ENCODE results near the gene CKB. TPM values are rescaled to one million over a fixed set of nuclear protein-coding genes. Genes with fewer than 3 reads are reported as not detected.
A peak's percentile ranks its signal among the peaks of the same experiment; 100 is the strongest.

The CKB gene
- total and polyA plus RNA-seq, 5 experiments from 2014 or later: 0.69 to 1.8 TPM; not detected in 3

- H3K27ac Mint-ChIP-seq: peak overlapping the region in 8 of 10 donors; percentile 18 to 82 (median 36)
- DNase-seq: no peak
- H3K27me3 Mint-ChIP-seq: no peaks in the 10 kb centered on the region
- peak overlapping the region in 1 of 10 donors; percentile 26 for H3K4me3 Mint-ChIP-seq
- peaks cover 0 to 57% (median 6%) of the 10 kb centered on the region in 3 donors for H3K36me3 Mint-ChIP-seq
- peaks cover 23 to 61% (median 59%) of the 10 kb centered on the region in 4 donors for H3K4me1 Mint-ChIP-seq
- POLR2A ChIA-PET: interaction anchor here (1.0 kb wide), 1 partner anchor 361 kb away, joined by 3 read pairs; no protein-coding TSS in a partner anchor
- no peak for ATAC-seq
- no peaks in the 10 kb centered on the region for H3K9me3 Mint-ChIP-seq
Measured at GRCh38 chr14:103558071-103558882, 35.6 kb upstream of the CKB start.

- Mint-ChIP-seq H3K36me3 (peaks cover 0 to 59% (median 6%) of the 10 kb centered on the region in 3 donors), H3K4me3 (no peak overlapping the region), H3K27ac (peak overlapping the region in 3 of 10 donors; percentile 20 to 44 (median 31)), H3K27me3 (no peaks in the 10 kb centered on the region), H3K4me1 (peaks cover 23 to 68% (median 57%) of the 10 kb centered on the region in 4 donors), H3K9me3 (no peaks in the 10 kb centered on the region)
- POLR2A ChIA-PET: interaction anchor here (1.0 kb wide), 1 partner anchor 362 kb away, joined by 3 read pairs; no protein-coding TSS in a partner anchor
- no peak for ATAC-seq
- no peak for DNase-seq
Measured at GRCh38 chr14:103556946-103557758, 34.5 kb upstream of the CKB start.

- no peaks in the 10 kb centered on the region for H3K27me3 Mint-ChIP-seq
- POLR2A ChIA-PET: no interaction called here
Measured at GRCh38 chr14:103555559-103556337, 33.1 kb upstream of the CKB start.

GRCh38 chr14:103552846-103553210, 30.2 kb upstream of the CKB start:
- POLR2A ChIA-PET: interaction anchor here (0.6 kb wide), 1 partner anchor 1438 kb away, joined by 4 read pairs; no protein-coding TSS in a partner anchor
- ATAC-seq: no peak
- Mint-ChIP-seq H3K9me3 (no peaks in the 10 kb centered on the region), H3K27ac (peak overlapping the region in 1 of 10 donors; percentile 26), H3K4me1 (peaks cover 11 to 44% (median 20%) of the 10 kb centered on the region in 4 donors), H3K36me3 (peaks cover 0 to 29% (median 0%) of the 10 kb centered on the region in 3 donors), H3K4me3 (no peak overlapping the region), H3K27me3 (no peaks in the 10 kb centered on the region)
- DNase-seq: no peak

More at GRCh38 chr14:103555559-103556337, 33.1 kb upstream of the CKB start:
- Mint-ChIP-seq H3K9me3 (no peaks in the 10 kb centered on the region), H3K36me3 (peaks cover 0 to 56% (median 6%) of the 10 kb centered on the region in 3 donors), H3K4me3 (peak overlapping the region in 2 of 10 donors; percentile 14 to 34), H3K4me1 (peaks cover 18 to 61% (median 47%) of the 10 kb centered on the region in 4 donors), H3K27ac (peak overlapping the region in 5 of 10 donors; percentile 15 to 76 (median 68))
- ATAC-seq (no peak), DNase-seq (no peak)

GRCh38 chr14:103552011-103552845, 29.6 kb upstream of the CKB start:
- Mint-ChIP-seq H3K4me3 (no peak overlapping the region), H3K27me3 (no peaks in the 10 kb centered on the region), H3K4me1 (peaks cover 11 to 40% (median 14%) of the 10 kb centered on the region in 4 donors), H3K36me3 (peaks cover 0 to 23% (median 0%) of the 10 kb centered on the region in 3 donors), H3K9me3 (no peaks in the 10 kb centered on the region), H3K27ac (peak overlapping the region in 3 of 10 donors; percentile 26 to 80 (median 56))
- POLR2A ChIA-PET: interaction anchor here (0.6 to 1.4 kb wide), 2 partner anchors 10 to 1438 kb away, joined by 4 to 8 read pairs; partner anchors contain the start of genes BAG5 and COA8
- ATAC-seq (no peak), DNase-seq (no peak)

GRCh38 chr14:103551338-103551762, 28.7 kb upstream of the CKB start:
- Mint-ChIP-seq H3K4me3 (no peak overlapping the region), H3K36me3 (peaks cover 0 to 17% (median 0%) of the 10 kb centered on the region in 3 donors), H3K27me3 (no peaks in the 10 kb centered on the region), H3K9me3 (no peaks in the 10 kb centered on the region), H3K27ac (peak overlapping the region in 1 of 10 donors; percentile 56), H3K4me1 (peaks cover 6 to 32% (median 12%) of the 10 kb centered on the region in 4 donors)
- ATAC-seq (no peak), DNase-seq (no peak)
- POLR2A ChIA-PET: interaction anchor here (0.5 to 1.4 kb wide), 2 partner anchors 11 to 139 kb away, joined by 3 to 8 read pairs; partner anchors contain the start of genes BAG5 and COA8

- POLR2A ChIA-PET: interaction anchor here (1.2 to 1.4 kb wide), 2 partner anchors 11 to 23 kb away, joined by 3 to 8 read pairs; partner anchors contain the start of genes BAG5 and COA8
- H3K4me1 Mint-ChIP-seq: peaks cover 5 to 28% (median 11%) of the 10 kb centered on the region in 4 donors
Measured at GRCh38 chr14:103550451-103551337, 28.1 kb upstream of the CKB start.

GRCh38 chr14:103549361-103550311, 27.0 kb upstream of the CKB start:
- H3K36me3 Mint-ChIP-seq: peaks cover 0 to 6% (median 0%) of the 10 kb centered on the region in 3 donors
- DNase-seq (no peak), ATAC-seq (no peak)
- peaks cover 2 to 18% (median 7%) of the 10 kb centered on the region in 4 donors for H3K4me1 Mint-ChIP-seq
- H3K9me3 Mint-ChIP-seq: no peaks in the 10 kb centered on the region
- POLR2A ChIA-PET: interaction anchor here (0.6 to 1.2 kb wide), 2 partner anchors 12 to 22 kb away, joined by 3 read pairs; no protein-coding TSS in a partner anchor
- no peak overlapping the region for H3K4me3 Mint-ChIP-seq
- H3K27me3 Mint-ChIP-seq: peaks cover 0 to under 1% (median 0%) of the 10 kb centered on the region in 5 donors
- no peak overlapping the region for H3K27ac Mint-ChIP-seq

More at GRCh38 chr14:103550451-103551337, 28.1 kb upstream of the CKB start:
- Mint-ChIP-seq H3K4me3 (no peak overlapping the region), H3K27me3 (no peaks in the 10 kb centered on the region), H3K9me3 (no peaks in the 10 kb centered on the region), H3K36me3 (peaks cover 0 to 17% (median 0%) of the 10 kb centered on the region in 3 donors), H3K27ac (no peak overlapping the region)
- ATAC-seq (no peak), DNase-seq (no peak)

GRCh38 chr14:103548463-103549351, 26.1 kb upstream of the CKB start:
- H3K27me3 Mint-ChIP-seq: peaks cover 0 to 2% (median 0%) of the 10 kb centered on the region in 5 donors
- POLR2A ChIA-PET: interaction anchor here (1.0 kb wide), 1 partner anchor 20 kb away, joined by 4 read pairs; no protein-coding TSS in a partner anchor
- peaks cover 0 to 17% (median 7%) of the 10 kb centered on the region in 4 donors for H3K4me1 Mint-ChIP-seq
- H3K36me3 Mint-ChIP-seq: peaks cover 0 to 6% (median 0%) of the 10 kb centered on the region in 3 donors
- no peaks in the 10 kb centered on the region for H3K9me3 Mint-ChIP-seq
- H3K27ac Mint-ChIP-seq: peak overlapping the region in 2 of 10 donors; percentile 20 to 27
- H3K4me3 Mint-ChIP-seq: no peak overlapping the region
- no peak for DNase-seq
- ATAC-seq: no peak

Data from naive thymus-derived CD8-positive, alpha-beta T cell (primary cell).